ENCODE results near the gene MCOLN2.
A peak's percentile ranks its signal among the peaks of the same experiment; 100 is the strongest.
"Not testable (repeated sequence)": the region's sequence is repeated elsewhere in the genome, so short reads cannot be mapped to it uniquely, and the experiment has no call there.

Gene MCOLN2

DNA sequence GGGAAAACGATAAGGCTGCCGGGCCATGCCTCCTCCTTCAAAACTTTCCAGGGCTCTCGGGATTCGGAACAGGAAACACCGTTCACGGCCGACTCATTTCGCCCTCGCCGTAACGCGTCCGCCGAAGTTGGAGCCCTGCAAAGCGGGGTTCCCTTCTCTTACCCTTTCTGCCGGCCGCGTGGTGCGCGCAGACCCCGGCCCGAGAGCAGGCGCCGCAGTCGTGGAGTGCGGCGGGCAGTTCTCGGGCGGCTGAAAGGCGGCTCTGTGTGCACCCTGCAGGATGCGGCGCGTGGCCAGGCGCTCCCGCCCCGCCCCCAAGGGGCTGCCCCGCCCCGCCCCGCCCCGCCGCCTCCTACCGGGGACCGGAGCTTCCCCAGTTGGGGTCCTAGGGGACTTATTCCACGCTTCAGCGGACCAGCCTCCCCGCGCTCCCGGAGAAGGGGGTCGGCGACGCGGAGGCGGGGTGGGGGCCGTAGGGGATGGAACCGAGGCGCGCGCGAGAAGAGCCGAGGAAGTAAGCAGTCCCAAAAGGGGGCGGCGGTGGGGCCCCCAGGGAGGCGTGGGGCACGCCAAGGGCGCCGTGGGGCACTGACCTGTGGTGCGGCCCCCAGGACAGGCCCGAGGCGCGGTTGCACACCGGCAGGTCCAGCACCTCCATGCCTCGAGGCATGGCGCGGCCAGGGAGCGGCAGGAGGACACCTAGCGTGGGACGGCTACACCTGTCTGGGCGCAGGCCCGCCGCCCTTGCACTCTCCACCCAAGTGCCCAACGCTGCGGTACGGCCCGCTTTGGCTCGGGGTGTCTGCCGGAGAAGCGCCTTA is at the start of gene MCOLN2:
Gene MCOLN2 (minus strand): TSS at position 268 of the 821 bp plus-strand sequence. CDS start 241 bp downstream, at position 27.
- DNase-seq = peak; percentile 81

DNA sequence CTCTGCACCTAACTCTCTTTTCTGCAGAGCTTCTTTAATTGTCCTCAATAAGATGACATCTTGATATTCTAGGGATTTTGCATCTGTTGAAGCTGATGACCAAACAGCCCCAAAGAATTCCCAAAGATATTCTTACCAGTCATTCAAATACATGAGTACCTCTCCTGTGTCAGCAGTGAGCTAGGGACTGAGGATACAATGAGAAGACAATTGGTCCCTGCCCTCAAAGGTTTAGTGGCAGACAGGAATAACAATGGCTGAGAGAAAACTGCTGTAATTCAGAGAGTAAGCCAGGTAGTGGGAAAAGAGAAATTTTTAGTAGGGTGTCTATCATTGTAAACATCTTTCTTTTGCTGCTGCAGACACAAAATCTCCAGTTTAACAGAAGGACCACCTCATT is 45.5 kb upstream of the MCOLN2 start:
- DNase-seq = no peak

DNA sequence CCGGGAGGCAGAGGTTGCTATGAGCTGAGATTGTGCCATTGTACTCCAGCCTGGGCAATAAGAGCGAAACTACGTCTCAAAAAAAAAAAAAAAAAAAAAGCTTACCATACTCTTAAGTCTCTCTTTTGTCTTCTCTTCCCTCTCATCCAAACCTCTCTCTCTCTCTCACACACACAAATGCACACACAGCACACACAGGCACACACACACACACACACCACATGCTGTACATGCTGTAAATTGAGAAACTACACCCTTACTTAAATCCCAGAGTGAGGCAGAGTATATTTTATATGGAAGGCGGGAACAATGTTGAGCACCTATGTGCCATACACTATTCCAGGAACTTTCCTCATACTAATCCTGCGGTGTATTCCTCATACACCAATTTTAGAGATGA is 44.9 kb upstream of the MCOLN2 start:
- DNase-seq = no peak

DNA sequence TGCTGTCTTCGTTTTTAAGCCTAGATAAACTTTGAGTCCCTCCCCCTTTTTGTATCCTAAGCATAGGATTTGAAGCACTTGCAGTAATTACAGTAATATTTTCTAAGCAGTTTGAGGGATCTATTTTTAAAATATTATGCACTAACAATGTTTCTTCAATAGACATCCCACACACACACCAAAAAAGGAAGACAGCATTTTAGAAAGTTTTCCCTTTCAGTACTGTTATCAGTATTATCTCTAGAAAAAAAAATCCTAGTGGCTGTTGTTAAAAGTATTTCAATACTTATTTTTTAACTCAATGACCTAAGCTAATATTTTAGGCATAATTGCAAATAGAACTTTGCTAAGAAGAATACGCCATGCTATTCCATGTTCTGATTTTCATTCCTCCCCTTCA is 36.3 kb upstream of the MCOLN2 start:
- DNase-seq = no peak

DNA sequence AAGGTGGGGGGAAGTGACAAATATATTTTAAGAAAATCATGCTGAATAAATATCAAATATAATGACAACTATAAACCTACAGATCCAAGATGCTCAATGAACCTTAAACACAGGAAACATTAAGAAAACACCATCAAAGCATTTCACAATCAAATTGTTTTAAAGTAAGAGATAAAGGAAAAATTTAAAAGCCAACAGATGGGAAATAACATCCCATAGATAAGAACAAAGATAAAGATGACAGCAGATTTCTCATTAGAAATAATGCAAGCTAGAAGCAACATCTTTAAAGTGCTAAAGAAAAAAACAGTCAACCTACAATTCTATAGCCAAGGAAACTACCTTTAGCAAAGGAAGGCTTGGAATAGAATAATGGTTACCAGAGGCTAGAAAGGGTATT is 33.6 kb upstream of the MCOLN2 start:
- DNase-seq = no peak

DNA sequence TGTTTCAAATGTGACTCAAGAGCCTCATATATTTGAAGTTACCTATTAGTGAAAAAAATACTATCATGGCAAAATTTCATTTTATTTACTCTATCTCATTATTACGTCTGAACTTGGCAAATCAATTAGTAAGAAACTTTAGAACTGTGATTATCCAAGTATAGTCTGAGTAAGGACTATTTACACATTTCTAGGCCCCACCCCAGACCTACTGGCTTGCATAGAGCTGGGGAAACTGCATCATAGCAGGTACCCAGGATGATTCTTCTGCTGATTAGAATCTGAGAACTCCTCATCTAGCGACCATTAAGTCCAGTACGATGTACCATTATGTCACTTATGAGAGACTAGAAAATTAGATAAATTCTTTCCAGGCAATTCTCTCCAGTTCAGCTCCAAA is 31.2 kb upstream of the MCOLN2 start:
- DNase-seq = no peak

DNA sequence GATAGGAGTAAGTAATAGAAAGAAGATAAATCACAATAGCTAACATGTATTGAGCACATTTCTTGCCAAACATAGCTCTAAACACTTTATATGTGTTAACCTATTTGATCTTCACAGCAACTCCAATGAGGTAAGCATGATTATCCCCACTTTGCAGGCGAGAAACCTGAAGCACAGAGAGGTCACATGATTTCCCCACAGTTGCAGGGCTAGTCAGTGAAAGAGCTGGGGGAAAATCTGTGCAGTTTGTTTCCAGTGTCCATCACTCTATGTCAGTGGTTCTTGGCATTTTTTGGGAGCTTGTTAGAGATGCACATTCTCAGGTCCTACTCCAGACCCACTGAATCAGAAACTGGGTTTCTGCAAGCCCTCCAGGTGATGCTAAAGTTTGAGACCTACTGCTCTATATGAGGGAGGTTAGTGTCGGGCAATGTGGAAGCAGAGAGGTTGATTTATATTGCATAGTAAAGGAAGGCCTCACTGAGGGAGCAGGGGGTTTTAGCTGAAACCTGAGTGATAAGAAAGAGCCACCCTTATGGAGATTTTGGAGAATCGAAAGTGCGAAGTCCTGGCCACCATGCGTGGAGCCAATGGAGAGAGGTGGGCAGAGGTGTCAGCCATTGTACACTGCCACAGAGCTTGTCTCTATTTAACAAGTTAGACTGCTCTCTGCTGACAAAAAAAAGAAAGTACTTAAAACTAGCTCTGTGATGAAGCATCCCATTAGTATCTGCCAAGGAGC is 30.5 kb upstream of the MCOLN2 start:
- DNase-seq = peak; percentile 63

DNA sequence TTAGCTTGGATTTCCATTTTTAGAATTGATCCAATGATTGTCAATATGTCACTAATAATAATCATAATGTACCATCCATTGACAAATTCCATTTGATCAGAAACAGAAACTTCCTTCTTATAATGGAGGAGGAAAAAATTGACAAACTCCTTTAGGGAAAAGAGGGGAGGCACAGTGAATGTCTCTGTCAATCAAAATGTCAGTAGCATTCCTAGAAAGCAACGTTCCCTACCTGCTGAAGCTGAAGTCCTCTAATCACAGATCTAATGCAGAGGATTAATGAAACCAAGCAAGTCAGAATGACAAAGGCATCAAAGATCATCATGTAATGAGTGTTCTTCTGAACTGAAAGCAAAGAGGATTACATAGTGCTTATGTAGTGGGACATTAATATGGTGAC is 29.0 kb upstream of the MCOLN2 start:
- no peak for DNase-seq

DNA sequence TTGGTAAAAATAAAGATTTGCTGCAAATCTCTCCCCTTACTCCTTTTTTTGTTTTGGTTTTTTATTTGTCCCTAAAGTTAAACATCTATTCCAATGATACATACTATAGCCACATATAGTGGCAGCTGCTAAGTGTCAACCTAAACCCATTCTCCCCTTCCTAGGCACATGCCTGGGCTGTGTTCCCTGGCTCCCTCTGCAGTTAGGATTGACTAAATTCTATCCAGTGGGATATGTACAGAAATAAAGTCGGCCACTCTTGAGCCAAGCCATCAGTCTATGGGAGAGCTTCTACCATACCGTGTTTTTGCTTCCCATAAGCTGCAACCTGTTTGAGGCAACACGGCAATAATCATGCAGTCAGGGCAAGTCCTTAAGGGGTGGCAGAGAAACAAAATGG is 27.8 kb upstream of the MCOLN2 start:
- no peak for DNase-seq

DNA sequence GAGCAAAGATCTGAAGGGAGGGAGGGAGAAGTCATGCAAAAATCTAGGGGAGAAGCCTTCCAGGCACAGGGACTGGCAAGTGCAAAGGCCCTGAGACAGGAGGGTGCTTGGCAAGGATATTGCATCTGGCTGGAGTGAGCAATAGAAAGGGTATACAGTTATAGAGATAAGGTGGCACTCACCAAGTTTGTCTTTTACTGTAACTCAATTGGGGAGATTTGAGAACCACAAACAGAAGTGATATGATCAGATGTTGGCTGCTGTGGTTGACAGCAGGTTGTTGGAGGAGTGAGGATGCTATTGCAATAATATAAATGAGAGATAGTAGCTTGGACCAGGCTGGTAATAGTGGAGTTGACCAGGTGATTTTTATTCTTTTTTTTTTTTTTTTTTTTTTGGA is 25.8 kb upstream of the MCOLN2 start:
- DNase-seq = no peak

DNA sequence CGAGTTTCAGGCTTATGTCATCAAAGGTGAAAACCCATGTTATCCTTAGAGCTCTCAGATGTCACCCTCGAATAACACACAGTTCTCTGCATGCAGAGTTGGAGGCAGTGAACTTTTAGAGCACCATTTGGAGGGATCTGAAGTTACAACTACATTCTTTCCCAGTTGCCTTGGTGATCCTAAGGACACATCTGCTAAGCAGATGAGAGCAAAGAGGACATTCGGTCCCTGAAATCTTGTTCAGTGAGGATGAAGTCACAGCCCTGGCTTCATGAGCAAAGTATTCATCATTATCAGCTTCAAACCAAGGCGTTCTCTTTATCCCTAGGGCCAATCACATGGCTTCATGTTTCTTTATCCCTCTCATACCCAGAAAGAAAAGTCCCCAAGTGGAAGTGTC is 23.1 kb upstream of the MCOLN2 start:
- no peak for DNase-seq

DNA sequence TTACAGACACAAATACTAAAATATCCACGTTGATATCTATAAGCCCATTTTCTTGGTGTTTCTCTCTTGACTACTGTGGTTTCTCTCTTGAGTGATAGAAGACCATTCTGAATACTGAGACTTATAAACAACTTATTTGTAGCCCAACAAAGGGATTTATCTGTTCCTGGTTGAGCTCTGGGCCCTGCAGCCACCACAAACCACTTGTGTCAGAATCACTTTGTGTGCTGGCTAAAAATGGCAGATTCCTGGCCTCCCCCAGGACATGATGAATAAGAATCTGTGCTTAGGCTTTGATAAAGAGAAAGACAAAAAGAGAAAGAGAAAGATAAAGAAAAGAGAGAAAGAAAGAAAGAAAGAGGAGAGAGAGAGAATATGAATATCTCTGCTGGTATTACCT is 18.9 kb upstream of the MCOLN2 start:
- DNase-seq = no peak

DNA sequence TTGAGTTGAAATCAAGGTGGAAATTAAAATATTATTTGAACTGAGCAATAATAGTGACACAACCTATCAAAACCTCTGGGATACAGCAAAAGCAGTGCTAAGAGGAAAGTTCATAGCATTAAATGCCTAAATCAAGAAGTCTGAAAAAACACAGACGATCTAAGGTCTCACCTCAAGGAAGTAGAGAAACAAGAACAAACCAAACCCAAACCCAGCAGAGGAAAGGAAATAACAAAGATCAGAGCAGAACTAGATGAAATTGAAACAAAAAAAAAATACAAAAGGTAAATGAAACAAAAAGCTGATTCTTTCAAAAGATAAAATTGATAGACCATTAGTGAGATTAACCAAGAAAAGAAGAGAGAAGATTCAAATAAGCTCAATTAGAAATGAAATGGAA is 8.7 kb upstream of the MCOLN2 start:
- not testable (repeated sequence) for DNase-seq

DNA sequence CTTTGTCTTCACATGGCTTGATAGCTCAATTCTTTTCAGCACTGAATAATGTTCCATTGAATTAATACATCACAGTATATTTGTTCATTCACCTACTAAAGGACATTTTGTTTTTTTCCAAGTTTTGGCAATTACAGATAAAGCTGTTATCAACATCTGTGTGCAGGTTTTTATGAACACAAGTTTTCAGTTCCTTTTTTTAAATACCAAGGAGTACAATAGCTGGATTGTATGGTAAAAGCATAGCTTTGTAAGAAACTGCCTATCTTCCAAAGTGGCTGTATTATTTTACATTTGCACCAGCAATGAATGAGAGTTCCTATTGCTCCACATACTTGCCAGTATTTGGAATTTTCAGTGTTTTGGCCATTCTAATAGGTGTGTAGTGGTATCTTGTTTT is 4.8 kb upstream of the MCOLN2 start:
- no peak for DNase-seq

DNA sequence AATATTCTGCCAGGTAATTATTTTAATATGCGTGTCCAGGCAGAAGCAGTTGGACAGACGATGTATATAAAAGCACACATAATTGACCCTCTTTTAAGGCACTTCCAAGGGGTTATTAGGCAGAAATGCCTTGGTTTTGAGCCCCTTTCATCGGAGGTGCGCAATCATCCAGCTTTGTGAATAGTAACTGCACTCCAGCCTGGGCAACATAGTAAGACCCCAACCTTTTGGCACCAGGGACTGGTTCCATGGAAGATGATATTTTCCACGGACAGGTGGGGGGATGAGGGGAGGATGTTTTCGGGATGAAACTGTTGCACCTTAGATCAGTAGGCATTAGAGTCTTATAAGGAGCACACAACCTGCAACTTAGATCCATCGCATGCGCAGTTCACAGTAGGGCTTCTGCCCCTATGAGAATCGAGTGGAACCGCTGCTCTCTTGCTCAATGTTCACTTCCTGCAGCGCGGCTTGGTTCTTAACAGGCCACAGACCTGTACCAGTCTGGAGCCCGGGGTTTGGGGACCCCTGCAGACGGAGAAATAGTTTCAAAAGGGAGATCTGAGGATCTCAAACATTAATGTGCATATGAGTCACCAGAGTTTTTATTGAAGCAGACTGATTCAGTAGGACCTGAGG is 1.8 kb upstream of the MCOLN2 start:
- DNase-seq = peak; percentile 79

DNA sequence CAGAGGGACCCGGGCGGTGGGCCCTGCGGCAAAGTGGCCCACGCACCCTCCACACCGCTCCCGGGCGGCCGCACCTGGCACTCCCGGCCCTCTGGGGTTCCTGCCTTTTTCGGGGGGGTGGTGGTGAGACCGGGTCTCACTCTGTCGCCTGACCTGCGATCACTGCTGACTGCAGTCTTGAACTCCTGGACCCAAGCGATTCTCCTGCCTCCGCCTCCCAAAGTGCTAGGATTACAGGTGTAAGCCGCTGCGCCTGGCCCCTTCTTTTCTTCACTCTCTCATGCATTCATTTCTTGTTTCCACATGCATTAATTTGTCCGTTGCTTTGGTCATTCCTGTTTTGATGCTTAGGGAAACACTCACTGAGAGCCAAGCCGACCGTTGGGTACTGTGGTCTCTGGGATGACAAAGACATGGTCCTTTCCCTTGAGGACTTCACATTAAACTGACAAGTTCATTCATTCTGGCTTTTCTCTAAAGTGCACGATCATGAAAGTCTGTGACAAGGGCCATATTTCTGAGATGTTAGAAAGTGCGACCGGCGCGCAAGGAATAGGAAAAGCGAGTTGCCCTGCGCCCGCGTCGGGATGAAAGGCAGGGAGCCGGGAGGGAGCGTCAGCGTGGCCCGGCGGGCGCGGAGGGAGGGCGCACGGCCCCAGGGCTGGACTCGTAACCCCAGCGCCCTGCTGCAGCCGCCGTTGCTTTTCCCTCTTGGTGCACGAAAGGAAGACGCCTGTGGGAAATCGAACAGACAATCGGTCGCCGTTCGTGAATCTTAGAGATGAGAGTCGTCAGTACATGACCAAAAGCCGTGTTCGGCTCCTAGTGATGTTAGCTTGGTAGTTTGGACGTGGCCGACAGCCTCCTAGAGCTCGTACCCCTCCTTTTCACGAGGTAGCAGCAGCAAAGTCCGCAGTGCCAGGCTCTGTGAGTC is 1.0 kb upstream of the MCOLN2 start:
- DNase-seq = no peak

DNA sequence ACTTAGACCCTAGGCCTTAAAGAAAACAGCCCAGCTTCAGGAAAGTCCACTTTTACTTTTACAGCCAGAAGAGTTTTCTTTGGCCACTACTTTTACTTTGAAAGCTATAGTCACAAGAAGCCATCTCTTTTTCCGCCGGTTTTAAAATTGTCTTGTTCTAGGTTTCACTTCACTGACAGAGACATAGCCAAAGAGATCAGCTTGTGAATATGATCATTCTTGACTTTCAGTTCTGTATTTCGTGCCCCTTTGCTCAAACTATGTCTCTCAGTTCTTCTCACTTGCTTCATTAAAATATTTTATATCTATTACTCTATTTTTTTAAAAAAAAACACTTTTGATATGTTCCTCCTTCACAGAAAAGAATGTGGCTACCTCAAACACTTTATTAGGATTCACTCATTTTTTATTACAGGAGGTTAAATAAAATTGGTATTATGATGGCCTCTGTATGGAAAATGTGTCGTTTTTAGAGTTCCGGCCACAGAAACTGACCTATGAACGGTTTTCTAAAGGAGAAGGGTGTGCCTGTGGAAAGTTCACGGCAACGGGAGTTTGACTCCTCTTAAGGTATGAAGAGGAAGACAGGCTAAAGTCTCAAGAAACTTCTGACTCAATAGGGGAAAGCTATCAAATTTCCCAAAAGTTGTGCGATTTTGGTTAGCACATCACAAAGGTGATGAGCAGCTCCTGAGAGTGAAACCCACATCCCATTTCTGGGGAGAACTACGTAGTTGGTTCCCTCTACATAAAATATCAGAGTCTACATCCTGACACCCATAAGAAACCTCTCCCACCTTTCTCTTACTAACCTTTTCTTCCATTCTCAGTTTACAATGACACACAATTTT is 1.2 kb downstream of the MCOLN2 start:
- DNase-seq = no peak

DNA sequence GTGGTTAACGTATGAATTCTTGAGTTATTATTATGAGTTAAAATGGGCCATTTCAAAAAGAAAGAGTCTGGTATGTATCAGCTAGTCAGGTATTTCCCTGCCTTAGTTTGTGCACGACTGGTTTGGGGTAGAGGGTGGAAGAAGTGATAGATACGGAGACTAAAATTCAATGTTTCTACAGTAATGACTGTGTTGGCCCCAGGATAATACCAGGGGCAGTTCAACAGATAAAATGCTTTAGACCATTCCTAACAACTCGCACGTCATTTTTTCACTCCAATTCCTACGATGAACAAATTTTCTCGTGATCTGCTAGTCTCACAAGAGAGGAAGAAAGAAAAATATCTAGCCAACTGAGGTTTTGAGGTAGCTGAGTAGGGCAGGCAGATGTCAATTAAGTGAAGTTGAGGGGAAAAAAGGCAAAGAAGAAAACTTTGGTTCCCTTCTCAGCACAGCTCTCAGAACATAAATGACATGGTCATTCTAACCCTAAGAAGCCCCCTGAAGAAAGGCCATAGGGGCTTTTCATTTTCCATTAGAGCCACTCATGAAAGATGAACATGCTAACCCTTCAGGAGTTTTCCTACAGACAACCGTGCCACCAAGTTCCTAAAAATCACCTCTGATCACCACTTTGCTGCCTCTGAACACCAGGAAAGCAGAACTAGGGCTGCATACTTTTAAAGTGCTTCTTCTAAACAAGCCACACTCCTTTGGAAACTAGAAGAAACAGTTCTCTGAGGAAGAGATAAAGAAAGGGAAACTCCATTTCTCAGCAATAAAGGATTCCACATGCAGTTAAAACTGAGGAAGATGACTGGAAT is 5.6 kb downstream of the MCOLN2 start:
- no peak for DNase-seq

DNA sequence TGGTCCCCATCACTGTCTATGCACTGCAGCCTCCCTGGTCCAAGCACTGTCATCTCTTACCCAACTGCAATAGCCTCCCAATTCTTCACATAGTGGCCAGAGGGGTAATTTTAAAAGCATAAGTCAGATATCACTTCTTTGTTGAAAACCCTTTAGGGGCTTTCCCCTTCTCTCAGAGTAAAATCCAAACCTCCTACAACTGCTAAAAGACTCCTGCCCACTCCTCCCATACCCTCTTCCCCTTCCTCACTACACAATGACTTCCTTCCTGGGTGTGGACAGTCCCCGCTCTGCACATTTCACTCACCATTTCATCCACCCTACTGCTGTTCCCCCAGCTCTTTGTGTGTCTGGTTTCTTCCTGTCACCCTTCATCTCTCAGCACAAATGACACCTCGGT is 8.3 kb downstream of the MCOLN2 start:
- DNase-seq = no peak

DNA sequence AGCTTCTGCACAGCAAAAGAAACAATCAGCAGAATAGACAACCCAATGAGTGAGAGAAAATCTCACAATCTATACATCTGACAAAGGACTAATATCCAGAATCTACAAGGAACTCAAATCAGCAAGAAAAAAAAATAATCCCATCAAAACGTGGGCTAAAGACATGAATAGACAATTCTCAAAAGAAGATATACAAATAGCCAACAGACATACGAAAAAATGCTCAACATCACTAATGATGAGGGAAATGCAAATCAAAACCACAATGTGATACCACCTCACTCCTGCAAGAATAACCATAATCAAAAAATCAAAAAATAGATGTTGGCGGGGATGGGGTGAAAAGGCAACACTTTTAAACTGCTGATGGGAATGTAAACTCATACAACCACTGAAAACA is 10.4 kb downstream of the MCOLN2 start:
- not testable (repeated sequence) for DNase-seq

DNA sequence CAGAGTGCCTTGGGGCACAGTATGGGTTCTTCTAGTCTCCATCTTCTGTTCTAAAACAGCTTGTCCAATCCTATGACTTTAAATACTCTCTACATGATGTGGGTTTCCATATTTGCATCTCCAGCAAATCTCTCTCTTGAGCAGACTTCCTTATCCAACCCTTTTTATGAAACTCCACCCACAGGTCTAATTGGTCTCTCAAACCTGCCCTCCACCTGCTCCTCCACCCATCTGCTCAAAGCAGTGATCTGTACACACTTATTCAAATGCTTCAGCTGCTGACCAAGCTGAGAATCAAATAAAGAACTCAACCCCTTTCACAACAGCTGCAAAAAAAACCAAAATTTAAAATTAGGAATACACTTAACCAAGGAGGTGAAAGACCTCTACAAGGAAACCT is 11.5 kb downstream of the MCOLN2 start:
- DNase-seq = no peak
